B cell (primary cell): Measurements from ENCODE around the gene NTNG1. TPM values are rescaled to one million over a fixed set of nuclear protein-coding genes. Genes with fewer than 3 reads are reported as not detected.

Source experiments
- ATAC-seq: fragments of 200-7000 bp; cut with Tn5 transposase; one replicate; pipeline ENCODE4 v1.10.0; 2021; ENCODE audit warnings: low read depth, mild to moderate bottlenecking, moderate number of reproducible peaks, moderate library complexity
- CTCF ChIA-PET: fragments of 350-600 bp; sonication (Branson Sonifier 250); formaldehyde crosslinking; loops from one replicate; lab custom pipeline; 2021; ENCODE audit warnings: antibody characterized with exemption, inconsistent platforms; lab: Charles Lee
- POLR2A ChIA-PET: fragments of 350-600 bp; sonication (Branson Sonifier 250); formaldehyde crosslinking; loops from one replicate; lab custom pipeline; 2021; ENCODE audit warnings: antibody characterized with exemption; lab: Charles Lee
- DNase-seq: peaks from one replicate; pipeline ENCODE4 v3.0.0; 2013
- H2AFZ ChIP-seq: 2 replicates; pipeline ENCODE4 v1.6.1; 2012; ENCODE audit warnings: mild to moderate bottlenecking, low read depth, low read length; ENCODE audit not compliant: insufficient read depth, poor library complexity, severe bottlenecking
- H3K27ac ChIP-seq, 2 donors: 1 replicate in 1 of 2; 2 replicates in 1 of 2; pipeline ENCODE4 v1.5.1; 2012 to 2013; ENCODE audit warnings: low read length in 2 of 2, mild to moderate bottlenecking in 2 of 2, moderate library complexity in 1 of 2
- H3K27me3 ChIP-seq, 4 experiments: fragments of 200-600 bp in 1 of 4; sonication (generic) in 1 of 4; replicated peaks in 1 of 4; 1 replicate in 2 of 4; 2 replicates in 2 of 4; pipeline versions ENCODE4 v1.6.1 to v1.7.0; 2013 to 2016; ENCODE audit warnings: low read length in 3 of 4, mild to moderate bottlenecking in 2 of 4, mixed read lengths in 1 of 4, moderate library complexity in 1 of 4; ENCODE audit not compliant: insufficient read depth in 4 of 4, control insufficient read depth in 3 of 4; ENCODE audit errors: control extremely low read depth in 1 of 4
- H3K36me3 ChIP-seq, 2 experiments: replicated peaks in 1 of 2; 1 replicate in 1 of 2; 2 replicates in 1 of 2; pipeline versions ENCODE4 v1.6.1 to v1.7.1; 2013; ENCODE audit warnings: low read length in 1 of 2; ENCODE audit not compliant: insufficient read depth in 2 of 2, control insufficient read depth in 1 of 2; ENCODE audit errors: control extremely low read depth in 1 of 2, extremely low read depth in 1 of 2
- H3K4me1 ChIP-seq, 2 donors: fragments of 200-600 bp in 1 of 2; sonication (generic) in 1 of 2; 1 replicate in 1 of 2; 2 replicates in 1 of 2; pipeline versions ENCODE4 v1.5.1 to v1.6.1; 2013 to 2017; ENCODE audit warnings: low read length in 2 of 2; ENCODE audit not compliant: control insufficient read depth in 2 of 2, insufficient read depth in 2 of 2
- H3K4me2 ChIP-seq: replicated peaks from 2 replicates; pipeline ENCODE3; 2012; ENCODE audit warnings: mild to moderate bottlenecking, low read depth, low read length; ENCODE audit not compliant: poor library complexity, severe bottlenecking
- H3K4me3 ChIP-seq, 5 experiments: fragments of 200-600 bp in 1 of 5; sonication (generic) in 1 of 5; 1 replicate in 3 of 5; 2 replicates in 2 of 5; pipeline versions ENCODE4 v1.5.1 to v1.7.0; 2011 to 2016; ENCODE audit warnings: low read length in 4 of 5, mild to moderate bottlenecking in 4 of 5, low read depth in 2 of 5, control low read depth in 1 of 5, moderate library complexity in 1 of 5; ENCODE audit not compliant: insufficient read depth in 1 of 5; ENCODE audit errors: control extremely low read depth in 1 of 5, extremely low read depth in 1 of 5
- H3K79me2 ChIP-seq: fragments of 200-600 bp; sonication (generic); one replicate; pipeline ENCODE4 v1.6.0; 2016; ENCODE audit warnings: low read length; ENCODE audit not compliant: control insufficient read depth, insufficient read depth
- H3K9ac ChIP-seq: fragments of 200-600 bp; sonication (generic); 2 replicates; pipeline ENCODE4 v1.6.1; 2017; ENCODE audit warnings: mild to moderate bottlenecking, low read length, moderate library complexity
- H3K9me3 ChIP-seq, 3 donors: one replicate each; pipeline versions ENCODE4 v1.6.1 to v1.7.1; 2013; ENCODE audit warnings: low read length in 2 of 3; ENCODE audit not compliant: control insufficient read depth in 2 of 3, insufficient read depth in 1 of 3; ENCODE audit errors: control extremely low read depth in 1 of 3
- H4K20me1 ChIP-seq: 2 replicates; pipeline ENCODE4 v1.6.0; 2012; ENCODE audit warnings: mild to moderate bottlenecking, low read length; ENCODE audit not compliant: insufficient read depth, control insufficient read depth, poor library complexity, severe bottlenecking
- H3K27ac Mint-ChIP-seq: one replicate; pipeline ENCODE4 v1.8.0; 2021; ENCODE audit warnings: mixed read lengths
- H3K27me3 Mint-ChIP-seq: one replicate; pipeline ENCODE4 v1.8.0; 2021; ENCODE audit warnings: mixed read lengths
- H3K4me1 Mint-ChIP-seq: one replicate; pipeline ENCODE4 v1.8.0; 2021; ENCODE audit warnings: mixed read lengths
- H3K4me3 Mint-ChIP-seq: one replicate; pipeline ENCODE4 v1.8.0; 2021; ENCODE audit warnings: mixed read lengths
- H3K9me3 Mint-ChIP-seq: one replicate; pipeline ENCODE4 v1.8.0; 2022; ENCODE audit warnings: mixed read lengths; ENCODE audit not compliant: insufficient read depth
- EZH2 ChIP-seq: IDR thresholded peaks from 2 replicates; pipeline ENCODE4 v1.6.1; 2012; ENCODE audit warnings: borderline replicate concordance, low read depth, mild to moderate bottlenecking, moderate library complexity, low read length; ENCODE audit not compliant: insufficient read depth, poor library complexity, severe bottlenecking
- WGBS: methylation state at CpG from one replicate; pipeline ENCODE4 v1.1.5; 2013; ENCODE audit warnings: missing lambda C conversion rate; ENCODE audit not compliant: insufficient coverage; 5-methylcytosine and 5-hydroxymethylcytosine counted together
- intact Hi-C: fragments of 100-400 bp; cut with micrococcal nuclease; formaldehyde crosslinking; loops from one replicate; pipeline ENCODE4 v1.10.0; 2022
- polyA plus RNA-seq: library from polyadenylated mRNA; depleted of rRNA; stranded (reverse); fragments of >200 nt; gene quantifications from 2 replicates; pipeline ENCODE4 v1.2.3, GENCODE V29; 2012
- total RNA-seq, 2 donors: library from RNA; stranded (reverse); fragments of 120-200 nt in 1 of 2; gene quantifications; 1 replicate in 1 of 2; 2 replicates in 1 of 2; pipeline versions ENCODE4 v1.2.3 to v1.2.4, GENCODE V29; 2013 to 2022
- TF ChIP-seq, protein P1 (sequence below): fragments of 200-600 bp; IDR thresholded peaks from one replicate; pipeline ENCODE4 v1.8.0; 2022; ENCODE audit warnings: antibody characterized with exemption, mild to moderate bottlenecking

The NTNG1 gene
- total and polyA plus RNA-seq, 2 donors (not counting 1 experiment from before 2014, with no cell fraction given), result 2.8 to 3.7 TPM

DNA sequence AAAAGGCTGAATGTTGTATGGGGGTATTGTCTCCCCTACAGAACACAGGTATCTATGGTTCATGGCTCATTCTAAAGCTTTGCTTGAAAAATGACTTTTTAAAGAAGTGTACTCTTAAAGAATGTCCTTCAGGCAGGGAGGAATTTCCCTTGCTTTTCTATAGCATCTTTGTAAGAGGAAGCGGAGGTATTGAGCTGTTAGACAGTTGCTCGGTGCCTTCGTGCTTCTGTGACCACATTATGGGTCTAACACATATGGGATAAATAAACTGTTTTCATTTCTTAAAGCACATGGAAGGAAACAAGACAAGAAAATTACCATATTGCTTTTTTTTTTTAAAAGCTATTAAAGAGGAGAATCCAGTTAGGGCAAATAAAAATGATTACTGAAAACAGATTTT lies 182.9 kb downstream of the NTNG1 start:
- H2AFZ ChIP-seq, result no peak overlapping the region
- H3K79me2 ChIP-seq, result no peaks in the 10 kb centered on the region
- H3K27me3 ChIP-seq, result peaks cover 0 to 3% (median 0%) of the 10 kb centered on the region in 4 experiments
- no peak for ATAC-seq
- no peaks in the 10 kb centered on the region for H3K9me3 ChIP-seq
- Mint-ChIP-seq H3K9me3 (no peaks in the 10 kb centered on the region), H3K27me3 (peaks cover 2% of the 10 kb centered on the region), H3K4me1 (peaks cover 22% of the 10 kb centered on the region), H3K4me3 (no peak overlapping the region), H3K27ac (no peak overlapping the region)
- no CpG with 5 or more reads among the region's 3 CpGs for WGBS
- no peak overlapping the region for H3K4me3 ChIP-seq
- no peaks in the 10 kb centered on the region for H4K20me1 ChIP-seq
- CTCF ChIA-PET, result no interaction called here
- no peak overlapping the region for H3K27ac ChIP-seq
- peaks cover 4 to 6% of the 10 kb centered on the region in 2 donors for H3K4me1 ChIP-seq
- POLR2A ChIA-PET, result interaction anchor here (0.6 kb wide), 1 partner anchor 157 kb away, joined by 3 read pairs; no protein-coding TSS in a partner anchor
- DNase-seq, result peak; percentile 6
- TF ChIP-seq, protein P1, sequence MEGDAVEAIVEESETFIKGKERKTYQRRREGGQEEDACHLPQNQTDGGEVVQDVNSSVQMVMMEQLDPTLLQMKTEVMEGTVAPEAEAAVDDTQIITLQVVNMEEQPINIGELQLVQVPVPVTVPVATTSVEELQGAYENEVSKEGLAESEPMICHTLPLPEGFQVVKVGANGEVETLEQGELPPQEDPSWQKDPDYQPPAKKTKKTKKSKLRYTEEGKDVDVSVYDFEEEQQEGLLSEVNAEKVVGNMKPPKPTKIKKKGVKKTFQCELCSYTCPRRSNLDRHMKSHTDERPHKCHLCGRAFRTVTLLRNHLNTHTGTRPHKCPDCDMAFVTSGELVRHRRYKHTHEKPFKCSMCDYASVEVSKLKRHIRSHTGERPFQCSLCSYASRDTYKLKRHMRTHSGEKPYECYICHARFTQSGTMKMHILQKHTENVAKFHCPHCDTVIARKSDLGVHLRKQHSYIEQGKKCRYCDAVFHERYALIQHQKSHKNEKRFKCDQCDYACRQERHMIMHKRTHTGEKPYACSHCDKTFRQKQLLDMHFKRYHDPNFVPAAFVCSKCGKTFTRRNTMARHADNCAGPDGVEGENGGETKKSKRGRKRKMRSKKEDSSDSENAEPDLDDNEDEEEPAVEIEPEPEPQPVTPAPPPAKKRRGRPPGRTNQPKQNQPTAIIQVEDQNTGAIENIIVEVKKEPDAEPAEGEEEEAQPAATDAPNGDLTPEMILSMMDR, result no peak
- intact Hi-C loops, result no loop called here
- H3K36me3 ChIP-seq, result no peaks in the 10 kb centered on the region
- no peak overlapping the region for H3K9ac ChIP-seq
- H3K4me2 ChIP-seq, result no peak overlapping the region

DNA sequence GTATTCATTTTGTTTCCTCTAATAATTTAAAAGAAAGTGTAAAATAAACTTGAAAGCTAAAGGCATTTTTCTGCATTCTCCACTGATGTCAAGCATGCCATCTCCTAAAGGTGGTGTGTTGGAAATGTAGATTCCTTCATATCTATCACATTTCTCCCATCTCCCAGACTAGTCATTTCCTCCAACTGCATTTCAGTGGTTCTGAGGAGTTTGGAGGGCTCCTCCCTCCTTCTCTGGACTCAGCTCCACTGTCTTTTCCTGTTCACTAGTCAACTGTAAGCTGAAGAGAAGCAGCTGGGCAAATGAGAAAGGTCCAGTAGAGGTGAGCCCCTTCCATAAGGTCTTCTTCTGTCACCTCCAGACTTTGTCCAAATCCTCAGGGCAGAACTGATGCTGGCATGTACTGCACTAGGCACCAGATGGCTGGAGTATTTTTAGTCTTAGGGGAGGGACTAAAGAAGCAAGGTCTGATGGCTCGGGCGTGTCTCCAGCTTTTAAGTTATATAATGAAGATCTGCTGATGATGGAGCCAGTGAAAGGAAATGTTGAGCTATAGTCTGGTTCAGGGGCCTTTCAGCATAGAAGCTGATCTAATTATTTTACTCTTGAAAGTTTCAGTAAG lies 186.1 kb downstream of the NTNG1 start:
- no peak for ATAC-seq
- H3K27ac Mint-ChIP-seq, result no peak overlapping the region

More for the DNA sequence above, 186.1 kb downstream of the NTNG1 start:
- 73% methylated on average over 2 of the region's 2 CpGs for WGBS
- Histone ChIP-seq H3K9ac (no peak overlapping the region), H3K9me3 (no peaks in the 10 kb centered on the region), H3K27me3 (no peaks in the 10 kb centered on the region), H3K4me2 (no peak overlapping the region), H4K20me1 (no peaks in the 10 kb centered on the region), H3K36me3 (no peaks in the 10 kb centered on the region), H3K79me2 (no peaks in the 10 kb centered on the region), H2AFZ (peak overlapping the region; percentile 8), H3K4me3 (no peak overlapping the region), H3K27ac (no peak overlapping the region), H3K4me1 (peaks cover 4 to 6% of the 10 kb centered on the region in 2 donors)
- intact Hi-C loops, result no loop called here
- H3K27me3 Mint-ChIP-seq, result peaks cover 2% of the 10 kb centered on the region
- TF ChIP-seq, protein P1, result no peak
- no peak for TF ChIP-seq EZH2
- DNase-seq, result no peak
- H3K9me3 Mint-ChIP-seq, result no peaks in the 10 kb centered on the region
- ChIA-PET CTCF (no interaction called here), POLR2A (no interaction called here)
- peaks cover 17% of the 10 kb centered on the region for H3K4me1 Mint-ChIP-seq
- H3K4me3 Mint-ChIP-seq, result no peak overlapping the region
